ENCODE measurements around the gene HCST.
A peak's percentile ranks its signal among the peaks of the same experiment; 100 is the strongest.
"Not testable (repeated sequence)": the region's sequence is repeated elsewhere in the genome, so short reads cannot be mapped to it uniquely, and the experiment has no call there.

The HCST gene

DNA sequence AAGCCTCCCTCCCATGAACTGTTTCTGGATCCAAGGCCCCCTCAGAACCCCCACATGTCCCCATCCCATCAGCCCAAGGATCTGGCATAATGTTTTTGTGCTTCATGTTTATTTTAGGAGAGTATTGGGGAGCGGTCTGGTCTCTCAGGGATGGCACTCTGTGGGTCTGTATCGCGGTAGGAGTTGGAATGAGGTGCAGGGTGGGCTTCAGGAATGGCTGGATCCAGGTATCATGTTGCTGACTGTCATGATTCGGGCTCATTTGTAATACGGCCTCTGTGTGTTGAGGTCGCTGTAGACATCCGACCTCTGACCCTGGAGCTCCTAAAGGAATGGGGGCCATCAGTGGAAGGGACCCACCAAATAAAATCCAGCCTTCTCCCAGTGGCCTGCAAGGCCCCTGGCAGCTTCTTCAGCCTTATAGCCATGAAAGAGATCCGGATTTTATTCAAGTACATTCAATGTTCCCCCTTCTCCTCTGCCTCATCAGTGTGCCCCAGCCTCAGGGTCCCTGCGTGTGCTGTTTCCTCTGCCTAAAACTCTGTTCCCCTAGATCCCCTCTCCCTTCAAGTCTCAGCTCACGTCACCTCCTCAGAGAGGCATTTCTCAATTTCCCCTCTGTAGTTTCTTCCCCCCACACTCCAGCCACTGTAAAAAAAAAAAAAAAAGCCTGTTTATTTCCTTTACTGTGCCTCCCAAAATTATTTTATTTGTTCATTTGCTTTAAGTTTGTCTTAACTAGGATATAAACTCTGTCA lies 2.2 kb downstream of the HCST start:
- DNase-seq (ENCODE audit: low read depth), result no peak

DNA sequence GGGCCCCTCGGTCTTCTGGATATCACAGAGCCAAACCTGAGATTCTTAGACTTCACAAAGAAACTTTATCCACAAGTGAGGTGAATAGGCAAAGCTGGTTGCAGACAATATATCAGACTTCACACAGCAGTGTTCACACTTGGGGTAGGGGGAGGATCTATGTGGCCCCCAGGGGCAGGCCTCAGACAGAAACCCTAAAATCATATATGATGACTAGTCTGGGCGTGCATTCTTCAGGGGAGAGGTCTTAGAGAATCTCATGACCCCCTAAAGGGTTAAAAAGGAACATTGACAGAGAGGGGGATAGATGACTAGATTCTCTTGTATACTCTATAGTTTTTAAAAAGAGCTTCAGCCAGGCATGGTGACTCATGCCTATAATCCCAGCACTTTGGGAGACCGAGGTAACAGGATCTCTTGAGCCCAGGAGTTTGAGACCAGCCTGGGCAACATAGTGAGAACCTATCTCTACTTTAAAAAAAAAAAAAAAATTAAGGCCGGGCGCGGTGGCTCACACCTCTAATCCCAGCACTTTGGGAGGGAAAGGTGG lies 2.9 kb downstream of the HCST start:
- no peak for DNase-seq (ENCODE audit: low read depth)

GRCh38 chr19:35907377-35907745 lies 5.0 kb downstream of the HCST start:
- DNase-seq (ENCODE audit: low read depth), result no peak

DNA sequence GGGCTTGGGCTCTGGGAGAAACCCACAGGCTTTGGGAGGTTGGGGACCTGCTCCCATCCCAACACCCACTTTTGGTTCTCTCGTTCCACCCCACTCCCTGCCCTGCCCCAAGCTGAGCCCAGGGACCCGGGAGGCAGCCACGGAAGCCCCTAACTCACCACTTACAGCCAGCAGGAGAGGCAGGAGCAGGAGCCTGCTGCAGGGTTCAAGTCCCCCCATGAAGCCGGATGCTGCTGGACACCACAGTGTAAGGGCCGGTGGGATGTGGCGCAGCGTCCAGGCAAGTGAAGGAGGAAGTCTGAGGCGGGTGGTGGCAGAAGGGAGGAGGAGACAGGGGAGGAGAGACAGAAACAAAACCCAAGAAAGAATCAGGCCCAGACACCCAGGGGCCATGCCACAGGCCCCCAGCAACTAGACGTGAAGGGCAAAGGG lies 5.7 kb downstream of the HCST start, which contains the start of gene TYROBP:
TYROBP (minus strand) TSS at position 286 of the 432 bp plus-strand sequence; CDS start at position 219, 67 bp downstream.
- DNase-seq (ENCODE audit: low read depth), result no peak

DNA sequence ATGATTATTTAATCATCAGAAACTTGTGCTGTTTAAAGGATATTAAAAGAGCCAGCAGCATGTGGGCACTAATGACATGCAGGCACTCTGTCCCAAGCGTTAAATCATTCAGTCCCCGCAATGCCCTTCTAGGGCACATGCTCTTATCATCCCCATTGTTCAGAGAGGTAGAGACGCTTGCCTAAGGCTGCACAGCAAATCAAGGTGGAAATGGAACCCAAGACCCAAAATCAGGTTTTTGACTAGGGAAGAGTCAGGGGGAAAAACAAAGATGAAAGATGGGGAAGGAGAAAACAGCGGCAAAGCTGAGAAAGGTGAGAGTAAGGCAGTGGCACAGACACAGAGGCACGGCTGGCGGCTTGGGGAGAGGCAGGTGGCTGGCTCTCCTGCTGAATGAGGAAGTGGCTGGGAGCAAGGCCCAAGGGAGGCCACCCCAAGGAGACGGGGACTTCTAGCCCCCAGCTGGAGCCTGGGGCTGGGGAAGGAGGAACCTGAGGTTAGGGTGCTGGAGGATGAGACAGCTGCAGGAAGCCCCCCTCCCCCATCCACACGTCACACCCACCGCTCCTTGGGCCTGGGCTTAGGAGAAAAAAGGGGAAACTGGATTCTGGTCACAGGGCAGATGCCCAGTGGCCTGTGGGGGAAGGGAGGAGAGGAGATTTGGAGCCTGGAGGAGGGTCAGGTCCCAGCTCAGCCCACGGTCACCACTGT lies 6.8 kb downstream of the HCST start:
- no peak for DNase-seq (ENCODE audit: low read depth)

DNA sequence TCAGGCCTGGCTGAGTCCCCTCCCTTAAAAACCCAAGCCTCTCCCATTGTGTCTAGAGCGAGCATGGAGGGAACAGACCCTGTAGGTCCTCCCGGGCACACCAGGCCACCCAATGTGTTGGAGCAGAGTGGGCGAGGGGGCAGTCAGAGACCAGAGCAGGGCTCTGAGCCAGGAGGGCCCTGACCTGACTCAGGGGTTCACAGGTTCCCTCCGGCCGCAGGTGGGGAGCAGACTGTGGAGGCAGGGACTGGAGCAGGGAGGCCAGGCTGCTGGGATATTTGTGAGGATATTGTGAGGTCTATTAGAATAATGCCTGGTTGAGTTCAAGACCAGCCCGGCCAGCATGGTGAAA lies 7.3 kb downstream of the HCST start:
- no peak for DNase-seq (ENCODE audit: low read depth)

DNA sequence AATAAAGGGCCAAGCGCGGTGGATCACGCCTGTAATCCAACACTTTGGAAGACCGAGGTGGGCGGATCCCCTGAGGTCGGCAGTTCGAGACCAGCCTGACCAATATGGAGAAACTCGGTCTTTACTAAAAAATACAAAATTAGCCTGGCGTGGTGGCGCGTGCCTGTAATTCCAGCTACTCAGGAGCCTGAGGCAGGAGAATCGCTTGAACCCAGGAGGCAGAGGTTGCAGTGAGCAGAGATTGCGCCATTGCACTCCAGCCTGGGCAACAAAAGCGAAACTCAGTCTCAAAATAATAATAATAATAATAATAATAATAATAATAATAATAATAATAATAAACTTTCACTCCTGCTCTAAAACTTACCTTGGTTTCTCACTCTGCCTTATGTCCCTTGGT lies 8.0 kb downstream of the HCST start:
- not testable (repeated sequence) for DNase-seq (ENCODE audit: low read depth)

- DNase-seq (ENCODE audit: low read depth), result no peak
Measured at GRCh38 chr19:35911173-35911572, 8.8 kb downstream of the HCST start.

DNA sequence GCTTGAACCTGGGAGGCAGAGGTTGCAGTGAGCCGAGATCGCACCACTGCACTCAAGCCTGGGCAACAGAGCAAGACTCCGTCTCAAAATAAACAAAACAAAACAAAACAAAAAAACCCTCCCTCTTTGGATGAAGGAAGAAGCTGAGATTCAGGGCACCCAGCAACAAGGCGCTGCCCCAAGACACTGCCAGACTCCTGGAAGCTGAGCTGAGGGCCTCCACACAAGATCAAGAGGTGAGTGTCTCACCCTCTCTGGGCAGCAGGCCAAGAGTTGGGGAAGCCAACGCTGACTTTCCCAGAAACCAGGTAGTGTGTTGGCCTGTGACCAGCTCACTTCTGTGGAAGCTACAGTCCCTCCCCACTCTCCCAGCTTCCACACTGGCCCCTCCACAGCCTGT lies 9.5 kb downstream of the HCST start:
- no peak for DNase-seq (ENCODE audit: low read depth)

- no peak for DNase-seq (ENCODE audit: low read depth)
Measured at GRCh38 chr19:35913589-35913988, 11.3 kb downstream of the HCST start.

- DNase-seq (ENCODE audit: low read depth), result no peak
Measured at GRCh38 chr19:35915443-35915842, 13.1 kb downstream of the HCST start.

- no peak for DNase-seq (ENCODE audit: low read depth)
Measured at GRCh38 chr19:35919306-35919705, 17.0 kb downstream of the HCST start.

DNA sequence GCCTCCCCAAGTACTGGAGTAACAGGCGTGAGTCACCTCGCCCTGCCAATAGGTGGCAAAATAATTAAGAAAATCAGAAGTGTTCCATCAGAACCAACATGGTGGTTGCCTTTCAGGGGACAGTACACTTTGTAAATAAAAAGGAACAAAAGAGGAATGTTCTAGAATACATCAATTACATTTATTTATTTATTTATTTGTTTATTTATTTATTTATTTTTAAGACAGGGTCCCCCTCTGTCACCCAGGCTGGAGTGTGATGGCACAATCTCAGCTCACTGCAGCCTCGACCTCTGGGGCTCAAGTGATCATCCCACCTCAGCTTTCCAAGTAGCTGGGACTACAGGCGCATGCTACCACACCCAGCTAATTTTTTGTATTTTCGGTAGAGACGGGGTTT lies 18.7 kb downstream of the HCST start:
- no peak for DNase-seq (ENCODE audit: low read depth)

- no peak for DNase-seq (ENCODE audit: low read depth)
Measured at GRCh38 chr19:35925501-35925900, 23.2 kb downstream of the HCST start.

DNA sequence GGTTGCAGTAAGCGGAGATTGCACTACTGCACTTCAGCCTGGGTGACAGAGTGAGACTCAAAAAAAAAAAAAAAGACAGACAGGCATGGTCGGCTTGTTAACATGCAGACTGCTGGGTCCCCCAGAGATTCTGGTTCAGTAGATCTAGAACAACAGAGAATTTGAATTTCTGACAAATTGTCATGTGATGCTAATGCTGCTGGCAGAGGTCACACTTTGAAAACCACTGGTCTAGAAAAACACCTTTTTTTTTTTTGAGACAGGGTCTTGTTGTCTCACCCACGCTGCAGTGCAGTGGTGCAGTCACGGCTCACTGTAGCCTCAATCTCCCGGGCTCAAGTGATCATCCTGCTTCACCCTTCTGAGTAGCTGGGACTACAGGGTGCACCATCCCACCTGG lies 26.2 kb downstream of the HCST start:
- no peak for DNase-seq (ENCODE audit: low read depth)

DNA sequence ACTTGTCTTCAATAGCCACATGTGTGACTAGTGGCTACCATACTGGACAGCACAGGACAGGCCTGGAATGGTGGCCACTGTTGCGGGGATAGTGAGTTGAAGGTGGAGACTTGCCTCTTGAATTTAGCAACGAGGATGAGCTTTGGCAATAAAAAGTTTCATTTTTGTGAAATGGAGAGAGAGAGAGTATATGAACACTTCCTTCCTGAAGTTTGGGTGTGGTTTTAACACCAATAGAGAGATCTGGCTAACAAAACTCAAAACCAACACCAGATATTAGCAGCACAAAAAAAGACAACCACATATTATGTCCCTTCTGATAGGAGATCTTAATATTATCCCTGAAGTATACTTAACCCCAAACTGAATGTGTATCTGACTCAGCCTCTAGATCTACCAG lies 27.5 kb downstream of the HCST start:
- DNase-seq (ENCODE audit: low read depth), result no peak

DNA sequence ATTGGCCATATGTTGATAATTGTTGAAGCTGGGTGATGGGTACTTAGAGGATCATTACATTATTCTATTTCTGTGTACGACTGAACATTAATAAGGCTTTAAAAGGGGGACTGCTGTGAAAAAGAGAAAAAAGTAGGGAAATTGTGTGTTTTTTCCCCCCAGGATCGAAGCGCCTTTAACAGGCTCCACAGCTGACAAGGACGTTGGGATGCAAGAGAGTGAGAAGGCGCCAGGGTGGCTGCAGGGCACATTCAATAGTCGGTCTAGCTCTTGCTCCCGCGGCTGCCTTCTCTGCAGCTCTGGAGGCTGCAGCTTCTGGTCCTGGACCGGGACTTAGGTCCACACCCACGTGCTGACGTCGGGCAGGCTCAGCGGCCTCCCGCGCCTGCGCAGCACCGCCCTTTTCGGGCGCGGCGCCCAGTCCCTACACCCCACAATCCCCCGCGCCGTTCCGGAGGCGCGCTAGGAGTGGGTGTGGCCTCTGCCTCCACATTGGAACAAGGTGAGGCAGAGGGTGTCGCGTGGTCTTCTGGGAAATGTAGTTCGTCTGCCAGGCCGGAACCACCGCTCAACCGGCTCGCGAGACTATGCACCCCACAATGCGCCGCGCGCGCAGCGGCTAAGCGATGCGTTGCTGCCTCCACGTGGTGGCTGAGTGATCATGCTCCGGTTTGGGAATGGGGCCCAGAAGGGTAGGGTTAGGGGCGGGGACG lies 29.0 kb downstream of the HCST start:
- DNase-seq (ENCODE audit: low read depth), result peak; percentile 99

- DNase-seq (ENCODE audit: low read depth), result no peak
Measured at GRCh38 chr19:35931874-35932202, 29.5 kb downstream of the HCST start.

GRCh38 chr19:35932291-35932936 lies 30.1 kb downstream of the HCST start:
- DNase-seq (ENCODE audit: low read depth), result no peak

DNA sequence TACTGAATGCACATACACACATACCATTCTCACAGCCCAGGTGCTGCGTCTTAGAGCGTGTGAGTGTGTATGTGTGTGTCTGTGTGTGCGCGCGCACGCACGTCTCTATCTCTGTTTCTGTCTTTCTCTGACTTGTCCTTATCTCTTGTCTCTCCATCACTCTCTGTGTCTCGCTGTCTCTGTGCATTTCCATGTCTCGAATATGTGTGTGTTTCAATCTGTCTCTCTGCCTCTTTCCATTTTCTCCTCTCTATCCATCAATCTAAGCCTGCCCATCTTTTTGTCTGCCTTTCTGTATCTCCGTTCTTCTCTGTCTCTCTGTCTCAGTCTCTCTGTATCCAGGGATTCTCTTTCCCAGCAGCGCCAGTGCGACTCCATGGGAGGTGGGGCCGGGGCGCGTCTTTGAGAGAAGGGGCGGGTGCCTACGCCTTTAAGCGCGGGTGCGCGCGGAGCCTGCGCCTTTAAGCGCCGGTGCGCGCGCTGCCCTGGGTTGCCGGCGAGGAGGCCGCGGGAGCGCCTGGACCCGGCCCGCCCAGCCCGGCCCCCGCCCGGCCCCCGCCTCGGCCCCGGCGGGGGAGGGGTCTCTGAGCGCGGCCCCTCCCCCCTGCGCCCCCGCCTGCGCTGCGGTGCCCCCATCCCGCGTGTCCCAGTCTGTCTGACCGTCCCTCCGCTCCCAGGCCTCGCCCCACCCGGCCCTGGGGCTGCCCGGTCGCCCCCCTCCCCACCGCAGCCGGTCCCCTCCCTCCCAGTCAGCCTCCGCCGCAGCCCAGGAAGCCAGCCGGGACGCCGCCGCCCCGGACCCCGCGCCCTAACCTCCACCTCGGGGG lies 33.8 kb downstream of the HCST start, which contains the start of gene LRFN3:
LRFN3 (plus strand) TSS at position 464 of the 827 bp plus-strand sequence. CDS start 3,052 bp downstream, outside the sequence.
- DNase-seq (ENCODE audit: low read depth), result peak; percentile 31

DNA sequence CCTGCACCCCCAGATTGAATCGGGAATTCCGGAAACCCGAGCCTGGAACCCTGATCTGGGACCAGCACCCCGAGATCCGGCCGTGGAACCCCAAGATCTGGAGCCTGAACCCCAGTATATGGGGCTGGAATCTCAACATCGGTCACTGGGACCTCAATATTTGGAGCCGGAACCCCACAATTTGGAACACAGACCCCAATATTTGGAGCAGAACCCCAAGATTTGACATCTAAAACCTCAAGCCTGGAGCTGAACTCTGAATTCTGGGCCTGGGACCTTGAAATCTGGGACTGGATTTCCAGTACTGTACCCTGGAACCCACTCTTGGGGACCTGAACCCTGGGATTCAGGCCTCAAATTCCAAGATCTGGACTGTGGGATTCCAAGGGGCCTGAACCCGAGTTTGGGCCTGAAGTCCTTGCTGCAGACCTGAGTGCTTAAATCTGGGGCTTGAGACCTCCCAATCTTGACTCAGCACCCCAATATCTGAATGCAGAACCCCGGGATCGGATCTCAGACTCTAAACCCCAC lies 34.5 kb downstream of the HCST start:
- DNase-seq (ENCODE audit: low read depth), result no peak
